ENCODE data around the gene ZNF165. TPM values are rescaled to one million over a fixed set of nuclear protein-coding genes. Genes with fewer than 3 reads are reported as not detected.

Gene ZNF165
- total and polyA plus RNA-seq, 2 of the 4 experiments (the other 2 are of a cell fraction): 0.07 to 0.36 TPM

DNA sequence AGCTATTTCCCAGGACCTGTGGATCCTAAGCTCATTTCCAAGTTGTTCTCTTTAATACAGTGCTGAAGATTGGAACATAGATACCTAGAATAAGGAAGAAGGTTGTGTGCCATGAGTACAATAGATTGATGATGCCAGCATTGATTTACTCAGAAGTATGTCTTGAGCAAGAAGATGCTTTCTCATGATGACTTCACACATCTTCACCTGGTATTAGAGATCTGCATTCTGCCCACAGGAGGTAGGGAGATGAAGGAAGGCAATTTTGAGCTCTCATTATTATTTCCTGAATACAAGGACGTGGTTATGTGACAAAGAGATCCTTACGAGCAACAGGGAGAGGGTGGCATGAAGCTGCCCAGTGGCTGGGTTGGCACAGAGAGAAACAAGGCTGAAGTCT lies 20.0 kb upstream of the ZNF165 start:
- Histone ChIP-seq H2BK5ac (ENCODE audit: low read depth, low read length, poor library complexity, severe bottlenecking) (no peak overlapping the region), H3K56ac (ENCODE audit: extremely low read depth, insufficient read depth, low read length) (no peak overlapping the region), H3K36me3 (ENCODE audit: control insufficient read depth, insufficient read depth, low read length) (no peaks in the 10 kb centered on the region), H3K14ac (replicated peaks; ENCODE audit: low read depth, low read length) (no peak overlapping the region), H3K27me3 (ENCODE audit: control insufficient read depth, insufficient read depth, low read length) (no peaks in the 10 kb centered on the region), H3K9ac (ENCODE audit: low read depth, low read length) (no peak overlapping the region), H4K8ac (ENCODE audit: low read depth in 2 of 2, low read length in 2 of 2) (no peak overlapping the region), H2BK120ac (ENCODE audit: low read depth, low read length) (no peak overlapping the region), H2BK20ac (ENCODE audit: low read depth, low read length) (no peak overlapping the region), H2AK9ac (replicated peaks; ENCODE audit: low read depth, low read length, poor library complexity) (no peak overlapping the region), H4K91ac (ENCODE audit: insufficient read depth, low read depth, low read length) (no peak overlapping the region), H3K4me3 (ENCODE audit: insufficient read depth, low read depth, low read length) (no peak overlapping the region), H2BK15ac (ENCODE audit: low read depth, low read length) (no peak overlapping the region), H2AFZ (replicated peaks; ENCODE audit: low read length, poor library complexity) (no peak overlapping the region), H3K4me1 (ENCODE audit: control insufficient read depth, insufficient read depth, low read length) (no peaks in the 10 kb centered on the region), H3K4me2 (ENCODE audit: low read depth, low read length) (no peak overlapping the region), H3K79me1 (ENCODE audit: low read depth in 1 of 2, low read length in 2 of 2) (no peaks in the 10 kb centered on the region), H3K9me1 (ENCODE audit: insufficient read depth, low read length) (no peaks in the 10 kb centered on the region), H3K23ac (ENCODE audit: low read depth, low read length) (no peak overlapping the region), H3K9me3 (ENCODE audit: control insufficient read depth, insufficient read depth, low read length) (no peaks in the 10 kb centered on the region), H4K5ac (ENCODE audit: low read depth, low read length) (no peak overlapping the region), H4K20me1 (ENCODE audit: insufficient read depth, low read length) (no peaks in the 10 kb centered on the region), H3K27ac (ENCODE audit: insufficient read depth, low read length) (no peak overlapping the region), H3K18ac (ENCODE audit: low read depth, low read length) (no peak overlapping the region), H3K4ac (ENCODE audit: low read depth, low read length) (no peak overlapping the region), H2AK5ac (ENCODE audit: low read depth, low read length) (no peak overlapping the region)
- 24% methylated on average over 2 of the region's 2 CpGs; no CpG with 5 or more reads in 1 of the 2 experiments for WGBS, 2 experiments (ENCODE audit: extremely low coverage in 2 of 2, insufficient read length in 1 of 2)
- ChIA-PET CTCF (no interaction called here), POLR2A (ENCODE audit: unreplicated experiment) (no interaction called here)
- TF ChIP-seq FOS (IDR thresholded peaks at IDR 0.05; ENCODE audit: low read depth, low read length) (no peak), CEBPB (IDR thresholded peaks at IDR 0.05; ENCODE audit: low read depth, low read length) (no peak), RFX5 (IDR thresholded peaks at IDR 0.05; ENCODE audit: low read depth, low read length) (no peak), MAZ (IDR thresholded peaks at IDR 0.05; ENCODE audit: borderline replicate concordance, low read depth, low read length) (no peak), CHD1 (IDR thresholded peaks at IDR 0.05; ENCODE audit: low read depth, low read length) (no peak), SMC3 (IDR thresholded peaks at IDR 0.05; ENCODE audit: low read depth, low read length) (no peak), MAFK (IDR thresholded peaks at IDR 0.05; ENCODE audit: low read depth, low read length) (no peak), RAD21 (IDR thresholded peaks at IDR 0.05; ENCODE audit: low read length) (no peak), NFE2L2 (IDR thresholded peaks at IDR 0.05; ENCODE audit: low read depth, low read length) (no peak), RCOR1 (IDR thresholded peaks at IDR 0.05; ENCODE audit: insufficient replicate concordance, low read length) (no peak), BHLHE40 (IDR thresholded peaks at IDR 0.05; ENCODE audit: low read depth, low read length) (no peak), MXI1 (IDR thresholded peaks at IDR 0.05; ENCODE audit: borderline replicate concordance, low read depth, low read length) (no peak), POLR2A (IDR thresholded peaks at IDR 0.05; ENCODE audit: low read depth, low read length) (no peak)
- TF ChIP-seq, protein P1, sequence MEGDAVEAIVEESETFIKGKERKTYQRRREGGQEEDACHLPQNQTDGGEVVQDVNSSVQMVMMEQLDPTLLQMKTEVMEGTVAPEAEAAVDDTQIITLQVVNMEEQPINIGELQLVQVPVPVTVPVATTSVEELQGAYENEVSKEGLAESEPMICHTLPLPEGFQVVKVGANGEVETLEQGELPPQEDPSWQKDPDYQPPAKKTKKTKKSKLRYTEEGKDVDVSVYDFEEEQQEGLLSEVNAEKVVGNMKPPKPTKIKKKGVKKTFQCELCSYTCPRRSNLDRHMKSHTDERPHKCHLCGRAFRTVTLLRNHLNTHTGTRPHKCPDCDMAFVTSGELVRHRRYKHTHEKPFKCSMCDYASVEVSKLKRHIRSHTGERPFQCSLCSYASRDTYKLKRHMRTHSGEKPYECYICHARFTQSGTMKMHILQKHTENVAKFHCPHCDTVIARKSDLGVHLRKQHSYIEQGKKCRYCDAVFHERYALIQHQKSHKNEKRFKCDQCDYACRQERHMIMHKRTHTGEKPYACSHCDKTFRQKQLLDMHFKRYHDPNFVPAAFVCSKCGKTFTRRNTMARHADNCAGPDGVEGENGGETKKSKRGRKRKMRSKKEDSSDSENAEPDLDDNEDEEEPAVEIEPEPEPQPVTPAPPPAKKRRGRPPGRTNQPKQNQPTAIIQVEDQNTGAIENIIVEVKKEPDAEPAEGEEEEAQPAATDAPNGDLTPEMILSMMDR (conservative IDR thresholded peaks at IDR 0.05; ENCODE audit: low read depth, low read length): no peak
- TF ChIP-seq, protein P2, sequence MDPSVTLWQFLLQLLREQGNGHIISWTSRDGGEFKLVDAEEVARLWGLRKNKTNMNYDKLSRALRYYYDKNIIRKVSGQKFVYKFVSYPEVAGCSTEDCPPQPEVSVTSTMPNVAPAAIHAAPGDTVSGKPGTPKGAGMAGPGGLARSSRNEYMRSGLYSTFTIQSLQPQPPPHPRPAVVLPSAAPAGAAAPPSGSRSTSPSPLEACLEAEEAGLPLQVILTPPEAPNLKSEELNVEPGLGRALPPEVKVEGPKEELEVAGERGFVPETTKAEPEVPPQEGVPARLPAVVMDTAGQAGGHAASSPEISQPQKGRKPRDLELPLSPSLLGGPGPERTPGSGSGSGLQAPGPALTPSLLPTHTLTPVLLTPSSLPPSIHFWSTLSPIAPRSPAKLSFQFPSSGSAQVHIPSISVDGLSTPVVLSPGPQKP (IDR thresholded peaks at IDR 0.05; ENCODE audit: borderline replicate concordance, low read depth, low read length): no peak
- TF ChIP-seq, protein P3, sequence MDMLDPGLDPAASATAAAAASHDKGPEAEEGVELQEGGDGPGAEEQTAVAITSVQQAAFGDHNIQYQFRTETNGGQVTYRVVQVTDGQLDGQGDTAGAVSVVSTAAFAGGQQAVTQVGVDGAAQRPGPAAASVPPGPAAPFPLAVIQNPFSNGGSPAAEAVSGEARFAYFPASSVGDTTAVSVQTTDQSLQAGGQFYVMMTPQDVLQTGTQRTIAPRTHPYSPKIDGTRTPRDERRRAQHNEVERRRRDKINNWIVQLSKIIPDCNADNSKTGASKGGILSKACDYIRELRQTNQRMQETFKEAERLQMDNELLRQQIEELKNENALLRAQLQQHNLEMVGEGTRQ (IDR thresholded peaks at IDR 0.05; ENCODE audit: low read depth, low read length): no peak
- in situ Hi-C loops (cut with MboI; ENCODE audit: low sequenced_read_pairs) (no loop called here), intact Hi-C loops (cut with micrococcal nuclease) (no loop called here), dilution Hi-C loops (cut with HindIII; ENCODE audit: low sequenced_read_pairs, unreplicated experiment) (no loop called here)
- DNase-seq: no peak
- ATAC-seq (ENCODE audit: low read depth): no peak
- no TSS peak for BruUV-seq (replicated peaks)

All from IMR-90 (cell line).